AG09319 (cell line): ENCODE results near the gene ITGAE.
"Not testable (repeated sequence)": the region's sequence is repeated elsewhere in the genome, so short reads cannot be mapped to it uniquely, and the experiment has no call there.

Source experiments
- DNase-seq: peaks from one replicate; pipeline ENCODE4 v3.0.0-alpha.2; 2010; ENCODE audit warnings: low read depth; ENCODE audit errors: extremely low read depth
- TF ChIP-seq, protein P1 (sequence below): IDR thresholded peaks from 2 replicates; pipeline ENCODE4 v1.5.1; 2011; ENCODE audit warnings: low read depth, mild to moderate bottlenecking, inconsistent platforms, low read length, moderate library complexity

The ITGAE gene

DNA sequence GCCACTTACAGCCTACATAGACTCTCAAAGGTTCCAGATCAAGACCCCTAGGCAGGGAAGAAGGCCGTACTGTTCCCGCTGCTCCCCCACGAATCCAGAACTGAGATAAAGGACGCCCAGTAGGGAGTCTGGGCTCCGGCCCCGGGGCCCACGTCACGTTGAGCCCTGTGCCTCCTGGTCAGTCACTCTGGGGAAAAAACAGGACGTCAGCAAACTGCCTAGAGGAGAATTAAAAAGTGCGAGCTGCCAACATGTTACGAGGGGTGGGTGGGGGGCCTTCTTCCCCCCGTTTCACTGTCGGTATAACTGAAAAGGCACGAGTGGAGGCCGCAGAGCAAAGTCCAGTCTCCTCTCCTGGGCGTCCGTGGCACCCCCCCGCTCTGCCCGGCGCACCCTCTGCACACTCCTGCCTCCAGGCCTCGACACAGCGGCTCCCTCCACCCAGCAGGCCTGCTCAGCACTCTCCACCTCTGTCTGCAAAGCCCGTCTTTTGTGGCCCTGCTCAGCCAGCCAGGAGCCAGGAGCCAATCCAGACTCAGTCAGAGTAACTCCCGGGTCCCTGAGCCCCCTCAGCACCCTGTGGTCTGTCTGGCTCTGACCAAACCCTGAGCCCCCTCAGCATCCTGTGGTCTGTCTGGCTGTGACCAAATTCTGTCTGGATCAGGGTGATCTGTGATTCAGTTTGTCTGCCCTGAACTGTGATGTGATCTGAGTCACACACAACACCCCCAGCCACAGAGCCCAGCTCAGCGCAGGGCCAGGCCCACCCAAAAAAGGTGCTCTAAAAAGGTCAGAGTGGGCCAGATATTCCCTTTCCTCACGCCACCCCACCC is 6.2 kb downstream of the ITGAE start:
- TF ChIP-seq, protein P1, sequence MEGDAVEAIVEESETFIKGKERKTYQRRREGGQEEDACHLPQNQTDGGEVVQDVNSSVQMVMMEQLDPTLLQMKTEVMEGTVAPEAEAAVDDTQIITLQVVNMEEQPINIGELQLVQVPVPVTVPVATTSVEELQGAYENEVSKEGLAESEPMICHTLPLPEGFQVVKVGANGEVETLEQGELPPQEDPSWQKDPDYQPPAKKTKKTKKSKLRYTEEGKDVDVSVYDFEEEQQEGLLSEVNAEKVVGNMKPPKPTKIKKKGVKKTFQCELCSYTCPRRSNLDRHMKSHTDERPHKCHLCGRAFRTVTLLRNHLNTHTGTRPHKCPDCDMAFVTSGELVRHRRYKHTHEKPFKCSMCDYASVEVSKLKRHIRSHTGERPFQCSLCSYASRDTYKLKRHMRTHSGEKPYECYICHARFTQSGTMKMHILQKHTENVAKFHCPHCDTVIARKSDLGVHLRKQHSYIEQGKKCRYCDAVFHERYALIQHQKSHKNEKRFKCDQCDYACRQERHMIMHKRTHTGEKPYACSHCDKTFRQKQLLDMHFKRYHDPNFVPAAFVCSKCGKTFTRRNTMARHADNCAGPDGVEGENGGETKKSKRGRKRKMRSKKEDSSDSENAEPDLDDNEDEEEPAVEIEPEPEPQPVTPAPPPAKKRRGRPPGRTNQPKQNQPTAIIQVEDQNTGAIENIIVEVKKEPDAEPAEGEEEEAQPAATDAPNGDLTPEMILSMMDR = no peak
- DNase-seq = no peak

DNA sequence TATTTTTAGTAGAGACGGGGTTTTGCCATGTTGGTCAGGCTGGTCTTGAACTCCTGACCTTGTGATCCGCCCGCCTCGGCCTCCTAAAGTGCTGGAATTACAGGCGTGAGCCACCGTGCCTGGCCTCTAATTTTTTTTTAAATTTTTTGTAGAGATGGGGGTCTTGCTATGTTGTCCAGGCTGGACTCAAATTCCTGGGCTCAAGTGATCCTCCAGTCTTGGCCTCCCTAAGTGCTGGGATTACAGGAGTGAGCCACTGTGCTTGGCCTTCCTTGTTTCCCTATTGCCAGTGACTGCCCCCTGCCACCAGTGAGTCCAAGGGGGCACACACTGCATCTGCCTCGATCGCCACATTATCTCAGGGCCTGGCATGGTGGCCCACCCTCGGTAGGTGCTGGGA is 6.8 kb downstream of the ITGAE start:
- not testable (repeated sequence) for DNase-seq

- DNase-seq = not testable (repeated sequence)
Measured at GRCh38 chr17:3793258-3793657, 7.7 kb downstream of the ITGAE start.

- TF ChIP-seq, protein P1 = no peak
- DNase-seq = no peak
Measured at GRCh38 chr17:3792481-3792880, 8.5 kb downstream of the ITGAE start.

GRCh38 chr17:3788200-3788599 is 12.8 kb downstream of the ITGAE start:
- no peak for DNase-seq

GRCh38 chr17:3785323-3785722 is 15.7 kb downstream of the ITGAE start:
- not testable (repeated sequence) for DNase-seq

More at GRCh38 chr17:3788200-3788599, 12.8 kb downstream of the ITGAE start:
- TF ChIP-seq, protein P1 = no peak

DNA sequence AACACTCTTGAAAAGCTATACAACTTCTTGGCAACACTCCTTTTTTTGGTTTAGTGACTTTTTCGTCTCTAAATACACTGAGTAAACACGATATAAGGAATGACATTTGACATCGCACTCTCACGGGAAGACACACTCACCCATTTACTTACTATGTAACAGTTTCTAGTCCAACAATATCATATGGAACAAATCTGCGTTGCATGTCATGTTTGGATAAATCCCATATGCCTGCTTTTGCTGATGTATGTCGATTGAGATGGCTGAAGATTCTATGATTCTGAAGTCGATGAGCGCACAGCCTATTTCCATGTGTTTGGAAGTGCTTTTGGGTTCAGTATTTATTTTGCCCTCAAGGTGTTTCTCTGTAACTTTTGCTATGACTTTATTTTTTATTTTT is 18.2 kb downstream of the ITGAE start:
- no peak for DNase-seq
- TF ChIP-seq, protein P1 = no peak

DNA sequence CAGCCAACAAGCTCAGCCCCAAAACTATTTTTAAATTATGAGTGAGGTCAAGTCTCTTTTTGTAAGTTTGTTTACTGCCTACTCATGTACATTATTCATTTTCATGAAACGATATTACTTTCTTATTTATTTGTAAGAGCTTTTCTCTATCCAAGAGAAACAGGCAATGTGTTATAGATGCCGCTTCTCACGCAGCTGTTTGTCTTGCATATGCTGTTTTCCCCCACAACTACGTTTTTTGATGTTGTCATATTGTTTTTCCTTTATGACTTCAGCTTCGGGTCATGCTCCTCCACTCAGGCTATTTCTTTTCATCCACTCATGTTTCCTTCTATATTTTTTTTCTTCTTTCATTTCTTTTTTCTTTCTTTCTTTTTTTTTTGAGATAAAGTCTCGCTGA is 20.0 kb downstream of the ITGAE start:
- TF ChIP-seq, protein P1 = no peak
- no peak for DNase-seq
